A673 (cell line): Measurements from ENCODE around the gene RASAL2. TPM values are rescaled to one million over a fixed set of nuclear protein-coding genes. Genes with fewer than 3 reads are reported as not detected.

Source experiments
- BruUV-seq: library from RNA; stranded (reverse); fragments of 400-500 nt; replicated peaks from 2 replicates; lab custom pipeline; 2021; lab: Mats Ljungman, UMichigan
- CTCF ChIA-PET: fragments of 300-600 bp; sonication (Branson Sonifier 250); formaldehyde crosslinking; loops from one replicate; lab custom pipeline; 2022; ENCODE audit warnings: antibody characterized with exemption; lab: Charles Lee
- POLR2A ChIA-PET: fragments of 300-600 bp; sonication (Branson Sonifier 250); formaldehyde crosslinking; loops from one replicate; lab custom pipeline; 2022; ENCODE audit warnings: antibody characterized with exemption; ENCODE audit not compliant: low non-redundant PET; lab: Charles Lee
- DNase-seq: peaks from one replicate; pipeline ENCODE4 v3.0.0-alpha.2; 2015; ENCODE audit warnings: low spot score
- H3K27ac ChIP-seq: fragments of 200-600 bp; sonication (generic); 2 replicates; pipeline ENCODE4 v1.5.1; 2016; ENCODE audit warnings: mixed run types, low read depth, mild to moderate bottlenecking, mixed read lengths, antibody characterized with exemption, low read length; ENCODE audit not compliant: poor library complexity, severe bottlenecking
- H3K27me3 ChIP-seq: fragments of 200-600 bp; sonication (generic); replicated peaks from 2 replicates; pipeline ENCODE4 v1.6.1; 2017; ENCODE audit warnings: mixed run types, low read depth, mild to moderate bottlenecking, mixed read lengths, antibody characterized with exemption, low read length; ENCODE audit not compliant: insufficient read depth, poor library complexity
- H3K36me3 ChIP-seq: fragments of 200-600 bp; sonication (generic); 2 replicates; pipeline ENCODE4 v1.6.1; 2016; ENCODE audit warnings: mixed run types, mild to moderate bottlenecking, mixed read lengths, antibody characterized with exemption, low read length; ENCODE audit not compliant: insufficient read depth, poor library complexity, severe bottlenecking
- H3K4me1 ChIP-seq: fragments of 200-600 bp; sonication (generic); 2 replicates; pipeline ENCODE4 v1.6.1; 2017; ENCODE audit warnings: mixed run types, mild to moderate bottlenecking, mixed read lengths, antibody characterized with exemption, low read length; ENCODE audit not compliant: insufficient read depth, poor library complexity, severe bottlenecking
- H3K4me3 ChIP-seq: fragments of 200-600 bp; sonication (generic); 2 replicates; pipeline ENCODE4 v1.5.1; 2016; ENCODE audit warnings: low read depth, mixed run types, mild to moderate bottlenecking, mixed read lengths, low read length; ENCODE audit not compliant: poor library complexity, severe bottlenecking
- H3K9me3 ChIP-seq: fragments of 200-600 bp; sonication (generic); 2 replicates; pipeline ENCODE4 v1.6.1; 2016; ENCODE audit warnings: mixed run types, low read depth, mild to moderate bottlenecking, mixed read lengths, antibody characterized with exemption, low read length; ENCODE audit not compliant: poor library complexity, severe bottlenecking
- CTCF ChIP-seq: fragments of 300-800, 200-600 bp; sonication (generic); conservative IDR thresholded peaks from 2 replicates; pipeline ENCODE4 v1.5.1; 2017; ENCODE audit warnings: low read depth, mild to moderate bottlenecking, antibody characterized with exemption, low read length, moderate library complexity, mixed read lengths
- EZH2 ChIP-seq: fragments of 200-600 bp; sonication (generic); IDR thresholded peaks from 2 replicates; pipeline ENCODE4 v1.6.1; 2017; ENCODE audit warnings: borderline replicate concordance, low read depth, mild to moderate bottlenecking, mixed read lengths, antibody characterized with exemption, low read length; ENCODE audit not compliant: poor library complexity, severe bottlenecking
- intact Hi-C: fragments of 100-400 bp; cut with micrococcal nuclease; formaldehyde crosslinking; loops from one replicate; pipeline ENCODE4 v1.10.0; 2022; ENCODE audit not compliant: unreplicated experiment
- total RNA-seq: library from RNA; stranded (reverse); gene quantifications from 2 replicates; pipeline ENCODE4 v1.2.3, GENCODE V29; 2021

Gene RASAL2
- total RNA-seq, 1 experiment from 2014 or later = 8.3 TPM

- DNase-seq = peak; percentile 63
- Histone ChIP-seq H3K27me3 (no peaks in the 10 kb centered on the region), H3K36me3 (no peaks in the 10 kb centered on the region), H3K4me1 (peaks cover 26% of the 10 kb centered on the region), H3K9me3 (no peaks in the 10 kb centered on the region), H3K27ac (no peak overlapping the region), H3K4me3 (no peak overlapping the region)
- BruUV-seq = no TSS peak
- CTCF ChIA-PET = interaction anchor here (1.1 kb wide), 1 partner anchor 29 kb away, joined by 4 read pairs; no protein-coding TSS in a partner anchor
- intact Hi-C loops = no loop called here
- POLR2A ChIA-PET = no interaction called here
- TF ChIP-seq CTCF = no peak
- TF ChIP-seq EZH2 = no peak
Measured at GRCh38 chr1:178060789-178061556, 32.9 kb upstream of the RASAL2 start.

GRCh38 chr1:178061620-178062019 lies 32.3 kb upstream of the RASAL2 start:
- Histone ChIP-seq H3K27me3 (no peaks in the 10 kb centered on the region), H3K9me3 (no peaks in the 10 kb centered on the region), H3K4me1 (peaks cover 26% of the 10 kb centered on the region), H3K36me3 (no peaks in the 10 kb centered on the region), H3K4me3 (no peak overlapping the region), H3K27ac (no peak overlapping the region)
- no TSS peak for BruUV-seq
- ChIA-PET POLR2A (no interaction called here), CTCF (interaction anchor here (1.1 kb wide), 1 partner anchor 30 kb away, joined by 4 read pairs; no protein-coding TSS in a partner anchor)
- TF ChIP-seq EZH2 (no peak), CTCF (no peak)
- DNase-seq = no peak
- intact Hi-C loops = no loop called here

GRCh38 chr1:178064191-178064821 lies 29.6 kb upstream of the RASAL2 start:
- H3K9me3 ChIP-seq = no peaks in the 10 kb centered on the region
- H3K36me3 ChIP-seq = no peaks in the 10 kb centered on the region
- CTCF ChIA-PET = no interaction called here
- peaks cover 11% of the 10 kb centered on the region for H3K4me1 ChIP-seq
- no TSS peak for BruUV-seq
- H3K27ac ChIP-seq = no peak overlapping the region
- TF ChIP-seq CTCF = no peak
- no peak for TF ChIP-seq EZH2
- intact Hi-C loops = no loop called here
- no peak overlapping the region for H3K4me3 ChIP-seq
- no peaks in the 10 kb centered on the region for H3K27me3 ChIP-seq
- POLR2A ChIA-PET = no interaction called here
- no peak for DNase-seq
